Glomerular visceral epithelial cell (primary cell): Measurements from ENCODE around the gene RNF186.
"Not testable (repeated sequence)": the region's sequence is repeated elsewhere in the genome, so short reads cannot be mapped to it uniquely, and the experiment has no call there.

Source experiments
- DNase-seq: peaks from one replicate; pipeline ENCODE4 v3.0.0-alpha.2; 2016; ENCODE audit errors: extremely low spot score

Gene RNF186

GRCh38 chr1:19824541-19824940, 9.5 kb upstream of the RNF186 start:
- no peak for DNase-seq

GRCh38 chr1:19824036-19824435, 9.0 kb upstream of the RNF186 start:
- no peak for DNase-seq

GRCh38 chr1:19819701-19820100, 4.6 kb upstream of the RNF186 start:
- no peak for DNase-seq

- no peak for DNase-seq
Measured at GRCh38 chr1:19818324-19818723, 3.2 kb upstream of the RNF186 start.

- DNase-seq, result no peak
Measured at GRCh38 chr1:19817160-19817559, 2.1 kb upstream of the RNF186 start.

- DNase-seq, result not testable (repeated sequence)
Measured at GRCh38 chr1:19816737-19817086, 1.6 kb upstream of the RNF186 start.

- no peak for DNase-seq
Measured at GRCh38 chr1:19815801-19816736, 986 bp upstream of the RNF186 start.

- DNase-seq, result no peak
Measured at GRCh38 chr1:19814244-19814661, 830 bp downstream of the RNF186 start.

- no peak for DNase-seq
Measured at GRCh38 chr1:19813643-19813960, 1.5 kb downstream of the RNF186 start.

GRCh38 chr1:19812875-19813642, 2.0 kb downstream of the RNF186 start:
- DNase-seq, result no peak

- DNase-seq, result no peak
Measured at GRCh38 chr1:19811206-19811851, 3.8 kb downstream of the RNF186 start.

GRCh38 chr1:19809044-19809750, 5.9 kb downstream of the RNF186 start:
- peak; percentile 51 for DNase-seq

GRCh38 chr1:19808351-19808750, 6.7 kb downstream of the RNF186 start:
- no peak for DNase-seq

- peak; percentile 80 for DNase-seq
Measured at GRCh38 chr1:19804831-19805251, 10.2 kb downstream of the RNF186 start.

GRCh38 chr1:19802269-19802668, 12.8 kb downstream of the RNF186 start:
- DNase-seq, result no peak

GRCh38 chr1:19800076-19800804, 14.8 kb downstream of the RNF186 start:
- peak; percentile 87 for DNase-seq

GRCh38 chr1:19799230-19800075, 15.6 kb downstream of the RNF186 start, which contains the start of gene TMCO4:
TSS of gene TMCO4 (minus strand) at chr1:19799916. CDS start at chr1:19780758, 19,158 bp downstream.
- peak; percentile 69 for DNase-seq

- DNase-seq, result no peak
Measured at GRCh38 chr1:19798486-19799229, 16.4 kb downstream of the RNF186 start.

GRCh38 chr1:19797827-19798226, 17.3 kb downstream of the RNF186 start:
- DNase-seq, result no peak
